Activated CD4-positive, alpha-beta T cell treated with anti-CD3 and anti-CD28 coated beads, Interleukin-2, amount 50 U/mL, for 48 hours (primary cell): Measurements from ENCODE around the gene TM9SF4.
"Not testable (repeated sequence)": the region's sequence is repeated elsewhere in the genome, so short reads cannot be mapped to it uniquely, and the experiment has no call there.

Experiments used
- DNase-seq, 2 experiments: peaks; one replicate each; pipeline ENCODE4 v3.0.0-alpha.2; 2020

Gene TM9SF4

DNA sequence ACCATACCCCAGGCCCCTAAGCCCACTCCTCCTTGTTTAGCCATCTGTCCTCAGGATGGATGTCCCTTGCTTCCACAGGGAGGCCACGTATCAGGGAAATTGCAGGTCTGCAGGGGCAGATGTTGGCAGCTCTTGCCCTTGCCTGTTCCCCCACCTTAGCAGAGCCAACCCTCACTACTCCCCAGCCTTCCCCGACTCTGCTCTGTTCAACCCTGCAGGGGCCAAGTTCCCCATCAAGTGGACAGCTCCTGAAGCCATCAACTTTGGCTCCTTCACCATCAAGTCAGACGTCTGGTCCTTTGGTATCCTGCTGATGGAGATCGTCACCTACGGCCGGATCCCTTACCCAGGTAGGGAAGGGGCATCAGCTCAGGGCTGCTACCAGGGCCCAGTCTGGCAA lies 10.7 kb upstream of the TM9SF4 start:
- no peak for DNase-seq

DNA sequence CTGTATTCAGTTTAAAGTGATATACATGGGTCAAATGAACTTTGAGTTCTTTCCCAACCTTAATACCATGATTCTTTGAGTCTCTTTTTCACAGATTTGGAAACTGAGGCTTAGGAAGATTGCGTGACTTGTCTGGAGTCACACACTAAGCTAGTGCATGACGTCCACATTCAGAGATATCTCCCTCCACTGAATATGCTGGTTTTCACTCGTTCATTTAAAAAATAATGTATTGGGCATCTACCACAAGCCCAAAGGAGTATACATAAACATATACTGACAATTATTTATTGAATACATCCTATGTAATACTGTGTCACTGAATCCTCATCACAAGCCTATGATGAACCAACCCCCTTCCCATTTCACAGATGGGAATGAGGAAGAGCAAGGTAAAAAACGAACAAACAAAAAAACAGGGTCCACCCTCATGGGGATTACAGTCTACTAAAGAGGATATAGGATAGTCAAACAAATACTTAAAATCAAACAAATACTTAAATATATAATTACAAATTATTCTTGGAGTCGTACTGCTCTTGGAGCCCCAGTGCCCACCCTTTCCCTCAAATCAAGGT lies 611 bp upstream of the TM9SF4 start:
- no peak for DNase-seq

DNA sequence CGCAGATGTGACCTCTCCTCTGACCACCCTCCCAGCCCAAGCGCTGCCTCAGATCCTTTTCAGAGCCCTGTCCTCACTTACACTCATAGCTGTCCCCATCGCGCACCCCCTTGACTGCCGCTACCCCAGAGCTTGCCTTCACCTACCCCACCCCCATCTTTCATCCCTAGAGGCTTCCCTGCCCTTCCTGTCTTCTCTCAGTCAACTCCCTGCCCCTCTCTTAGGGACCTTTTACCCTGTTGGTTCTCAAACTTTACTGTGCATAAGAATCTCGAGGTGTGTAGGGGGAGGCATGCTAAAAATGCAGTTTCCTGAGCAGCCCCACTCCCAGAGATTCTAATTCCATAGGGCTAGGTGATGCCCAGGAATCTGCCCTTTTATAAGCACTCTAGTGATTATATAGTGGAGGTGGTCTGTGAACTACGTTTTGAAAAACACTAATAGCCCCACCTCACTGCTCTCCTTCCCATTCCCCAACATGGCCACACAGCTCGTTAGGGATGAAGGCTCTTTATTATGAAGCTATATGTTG lies 725 bp downstream of the TM9SF4 start:
- DNase-seq: no peak

DNA sequence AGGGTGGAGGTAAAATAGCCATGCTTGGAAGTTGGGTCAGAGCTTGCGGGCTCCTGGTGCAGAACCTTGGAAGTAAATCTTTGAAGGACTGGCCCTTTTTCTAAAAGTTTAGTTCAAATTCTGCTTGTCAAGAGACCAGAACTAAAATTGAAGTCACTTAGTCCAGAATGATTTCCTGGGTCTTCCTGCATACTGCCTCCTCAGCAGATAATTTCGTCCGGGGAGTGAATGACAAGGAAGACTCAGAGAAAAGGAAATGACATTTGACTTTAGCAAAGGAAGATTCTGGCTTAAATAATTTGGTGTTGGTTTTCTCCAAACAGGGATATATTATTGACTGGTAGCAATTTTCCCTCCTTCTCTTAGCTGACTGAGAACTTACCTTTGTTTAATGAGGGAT lies 1.2 kb downstream of the TM9SF4 start:
- DNase-seq: no peak

DNA sequence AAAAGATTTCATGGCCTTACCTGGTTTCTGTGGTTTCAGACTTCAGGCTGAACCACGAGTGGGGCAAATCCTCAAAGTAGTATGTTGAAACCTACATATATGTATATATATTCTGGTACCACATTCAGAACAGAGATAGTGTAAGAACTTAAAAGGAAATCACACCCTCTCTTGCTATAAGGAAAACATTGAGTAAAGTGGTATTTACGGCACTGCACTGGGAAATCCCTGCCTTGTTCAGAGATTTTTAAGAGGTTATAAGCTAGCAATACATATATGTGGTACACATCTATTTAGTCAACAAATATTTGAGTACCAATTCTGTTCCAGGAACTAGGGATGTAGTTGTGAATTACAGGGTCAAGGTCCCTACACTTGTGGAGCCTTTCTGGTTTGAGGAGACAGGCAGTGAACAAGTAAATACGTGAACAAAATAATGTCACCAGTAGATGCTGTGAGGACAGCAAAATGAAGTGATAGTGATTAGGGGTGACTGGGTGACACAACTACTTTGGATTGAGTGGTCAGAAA lies 1.7 kb downstream of the TM9SF4 start:
- no peak for DNase-seq

DNA sequence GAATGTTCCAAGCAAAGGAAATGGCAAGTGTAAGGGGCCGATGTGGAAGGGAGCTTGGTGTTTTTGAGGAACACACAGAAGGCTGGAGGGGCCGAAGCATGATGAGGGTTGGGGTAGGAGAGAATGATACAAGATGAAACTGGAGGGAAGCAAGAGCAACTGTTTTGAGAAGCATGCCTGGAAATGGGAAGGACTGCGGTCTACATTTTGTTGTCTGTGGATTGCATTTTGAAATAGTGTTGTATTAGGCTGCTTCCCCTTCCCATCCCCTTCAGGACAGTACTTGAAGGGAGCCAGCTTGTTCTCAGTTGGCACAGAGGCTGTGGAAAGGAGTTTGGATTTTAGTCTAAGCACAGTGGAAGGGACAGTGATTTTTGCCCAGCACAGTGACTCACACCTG lies 2.2 kb downstream of the TM9SF4 start:
- no peak for DNase-seq

GRCh38 chr20:32112841-32113240 lies 3.3 kb downstream of the TM9SF4 start:
- DNase-seq: peak; percentile 10 to 11

DNA sequence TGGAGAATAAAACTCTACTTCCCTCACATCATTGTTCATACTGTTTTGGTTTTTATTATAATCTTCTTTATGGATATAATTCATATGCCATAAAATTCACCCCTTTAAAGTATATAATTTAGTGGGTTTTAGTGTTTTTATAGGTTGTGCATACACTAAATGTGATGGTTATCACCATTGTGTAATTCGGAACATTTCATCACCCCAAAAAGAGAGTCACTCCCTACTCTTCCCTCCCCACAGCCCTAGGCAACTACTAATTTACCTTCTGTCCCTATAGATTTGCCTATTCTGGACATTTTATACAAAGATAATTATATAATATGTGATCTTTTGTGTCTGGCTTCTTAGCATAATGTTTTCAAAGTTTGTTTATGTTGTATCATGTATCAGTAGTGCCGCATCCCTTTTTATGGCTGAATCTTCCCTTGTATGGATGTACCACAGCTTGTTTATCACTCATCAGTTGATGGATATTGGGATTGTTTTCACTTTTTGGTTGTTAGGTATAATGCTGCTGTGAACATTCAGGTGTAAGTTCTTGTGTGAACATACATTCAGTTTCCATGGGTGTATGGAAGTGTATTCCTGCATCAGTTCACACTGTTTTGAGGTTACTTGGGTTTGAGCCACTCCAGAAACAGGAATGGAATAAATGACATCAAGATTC lies 4.2 kb downstream of the TM9SF4 start:
- no peak for DNase-seq

GRCh38 chr20:32114305-32114960 lies 4.9 kb downstream of the TM9SF4 start:
- DNase-seq: no peak

DNA sequence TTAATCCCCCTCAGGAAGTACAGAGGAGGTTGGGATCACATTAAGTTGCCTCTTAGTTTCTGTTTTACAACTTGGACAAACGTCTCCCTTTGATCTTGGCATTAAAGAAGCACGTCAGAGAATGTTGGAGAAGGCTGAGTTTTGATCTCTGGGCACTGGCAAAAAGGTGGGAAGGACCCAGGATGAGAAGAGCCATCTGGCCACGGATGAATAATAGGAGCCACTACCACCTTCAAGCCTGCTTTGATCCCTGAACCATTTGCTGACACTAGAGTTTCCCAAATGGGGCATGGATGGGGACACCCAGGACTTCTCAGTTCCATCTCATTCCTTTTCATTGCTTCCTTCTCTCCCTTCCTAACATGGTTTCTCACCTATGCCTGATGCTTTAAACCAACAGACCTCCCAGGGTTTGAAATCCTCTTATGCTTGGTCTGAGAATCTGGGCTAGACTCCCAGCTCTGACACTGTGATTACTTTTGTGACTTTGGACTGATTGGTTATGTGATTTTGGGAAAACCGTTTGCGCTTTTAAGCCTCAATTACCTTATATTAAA lies 5.8 kb downstream of the TM9SF4 start:
- no peak for DNase-seq

- DNase-seq: no peak
These were observed 6.6 kb downstream of the TM9SF4 start for GRCh38 chr20:32116079-32116521.

GRCh38 chr20:32116796-32117195 lies 7.3 kb downstream of the TM9SF4 start:
- not testable (repeated sequence) for DNase-seq

GRCh38 chr20:32118427-32118826 lies 8.9 kb downstream of the TM9SF4 start:
- not testable (repeated sequence) for DNase-seq

- no peak for DNase-seq
These were observed 10.2 kb downstream of the TM9SF4 start for GRCh38 chr20:32119734-32120133.

- not testable (repeated sequence) for DNase-seq
These were observed 12.4 kb downstream of the TM9SF4 start for GRCh38 chr20:32121908-32122307.

DNA sequence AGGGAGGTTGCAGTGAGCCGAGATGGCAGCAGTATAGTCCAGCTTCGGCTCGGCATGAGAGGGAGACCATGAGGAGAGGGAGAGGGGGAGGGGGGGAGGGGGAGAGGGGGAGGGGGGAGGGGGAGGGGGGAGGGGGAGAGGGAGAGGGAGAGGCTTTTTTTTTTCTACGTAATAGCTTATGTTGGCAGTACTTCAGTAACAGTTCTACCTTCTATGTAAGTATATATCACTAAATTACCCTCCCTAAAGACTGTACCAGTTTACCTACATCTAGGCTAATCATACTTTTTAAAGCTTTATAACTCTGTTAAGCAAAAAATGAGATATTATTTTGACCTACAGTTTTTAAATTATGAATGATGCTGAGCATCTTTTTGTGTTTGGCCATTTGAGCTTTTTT lies 13.6 kb downstream of the TM9SF4 start:
- no peak for DNase-seq

GRCh38 chr20:32124916-32125454 lies 15.5 kb downstream of the TM9SF4 start:
- no peak for DNase-seq

DNA sequence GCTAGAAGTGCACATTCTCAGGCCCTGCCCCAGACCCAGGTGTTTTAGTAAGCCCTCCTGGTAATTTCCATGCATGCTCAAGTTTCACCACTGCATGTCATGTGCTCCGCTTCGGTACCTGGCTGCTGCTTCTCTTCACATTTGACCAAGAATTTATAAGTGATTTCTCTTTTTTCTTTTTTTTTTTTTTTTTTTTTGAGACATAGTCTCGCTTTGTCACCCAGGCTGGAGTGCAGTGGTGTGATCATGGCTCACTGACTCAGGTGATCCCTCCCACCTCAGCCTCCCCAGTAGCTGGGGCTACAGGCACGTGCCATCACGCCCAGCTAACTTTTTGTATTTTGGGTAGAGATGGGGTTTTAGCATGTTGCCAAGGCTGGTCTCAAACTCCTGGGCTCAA lies 16.0 kb downstream of the TM9SF4 start:
- DNase-seq: no peak

DNA sequence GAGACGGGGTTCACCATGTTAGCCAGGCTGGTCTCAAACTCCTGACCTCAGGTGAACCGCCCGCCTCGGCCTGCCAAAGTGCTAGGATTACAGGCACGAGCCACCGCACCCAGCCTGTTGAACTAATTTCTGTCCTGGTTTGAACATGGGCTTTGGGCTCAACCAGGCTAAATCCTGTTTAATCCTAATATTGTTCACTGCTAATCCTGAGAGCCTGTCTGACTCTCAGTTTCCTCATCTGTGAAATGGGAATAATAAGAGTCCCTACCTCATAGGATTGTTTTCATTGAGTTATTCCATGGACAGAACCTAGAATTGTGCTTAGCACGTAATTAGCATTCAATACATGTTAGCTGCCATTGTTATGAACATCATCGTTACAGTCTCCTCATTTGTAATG lies 17.4 kb downstream of the TM9SF4 start:
- no peak for DNase-seq

GRCh38 chr20:32127347-32127746 lies 17.8 kb downstream of the TM9SF4 start:
- DNase-seq: no peak

DNA sequence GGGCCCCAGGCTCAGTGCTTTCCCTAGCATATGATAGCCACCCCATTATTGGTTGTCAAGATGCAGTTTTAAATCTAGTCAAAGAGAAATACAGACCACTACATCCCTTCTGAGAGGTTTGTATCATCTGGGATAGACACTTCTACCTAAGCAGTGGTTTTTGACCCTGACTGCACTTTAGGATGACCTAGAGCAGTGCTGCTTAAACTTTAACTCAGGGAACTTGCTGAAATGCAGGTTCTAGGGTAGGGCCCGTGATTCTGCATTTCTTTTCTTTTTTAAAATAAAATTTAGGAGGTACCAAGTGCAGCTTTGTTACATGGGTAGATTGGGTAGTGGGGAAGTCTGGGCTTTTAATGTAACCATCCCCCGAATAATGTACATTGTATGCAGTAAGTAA lies 18.7 kb downstream of the TM9SF4 start:
- DNase-seq: no peak

GRCh38 chr20:32129863-32130262 lies 20.3 kb downstream of the TM9SF4 start:
- no peak for DNase-seq

GRCh38 chr20:32130352-32130751 lies 20.8 kb downstream of the TM9SF4 start:
- DNase-seq: no peak
